GM19351 (cell line): Measurements from ENCODE around the gene FBXL20.
"Not testable (repeated sequence)": the region's sequence is repeated elsewhere in the genome, so short reads cannot be mapped to it uniquely, and the experiment has no call there.

Experiments used
- ATAC-seq: cut with Tn5 transposase; IDR thresholded peaks from one replicate; pipeline ENCODE4 v1.9.1; 2021; ENCODE audit warnings: mild to moderate bottlenecking, moderate library complexity; ENCODE audit not compliant: unreplicated experiment

FBXL20 gene

GRCh38 chr17:39261286-39261685, 140.1 kb downstream of the FBXL20 start:
- no peak for ATAC-seq

GRCh38 chr17:39252788-39253460, 148.5 kb downstream of the FBXL20 start:
- ATAC-seq = no peak

DNA sequence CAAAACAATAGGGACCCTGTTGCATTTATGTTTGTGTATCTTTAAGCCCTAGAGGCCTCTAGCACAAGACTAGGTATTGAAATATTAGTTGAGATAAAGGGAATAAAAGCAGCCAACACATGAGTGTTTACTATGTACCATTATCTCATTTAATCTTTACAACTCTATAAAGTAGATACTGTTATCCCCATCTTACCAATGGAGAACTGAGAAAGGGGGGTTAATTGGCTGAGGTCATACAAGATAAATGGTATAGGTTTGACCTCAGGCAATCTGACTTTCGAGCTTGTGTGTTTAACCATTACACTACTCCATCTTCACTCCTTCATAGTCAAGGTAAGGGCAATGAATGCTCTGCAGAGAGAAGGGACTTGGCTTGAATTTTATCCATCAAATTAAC, 149.4 kb downstream of the FBXL20 start:
- ATAC-seq = no peak

DNA sequence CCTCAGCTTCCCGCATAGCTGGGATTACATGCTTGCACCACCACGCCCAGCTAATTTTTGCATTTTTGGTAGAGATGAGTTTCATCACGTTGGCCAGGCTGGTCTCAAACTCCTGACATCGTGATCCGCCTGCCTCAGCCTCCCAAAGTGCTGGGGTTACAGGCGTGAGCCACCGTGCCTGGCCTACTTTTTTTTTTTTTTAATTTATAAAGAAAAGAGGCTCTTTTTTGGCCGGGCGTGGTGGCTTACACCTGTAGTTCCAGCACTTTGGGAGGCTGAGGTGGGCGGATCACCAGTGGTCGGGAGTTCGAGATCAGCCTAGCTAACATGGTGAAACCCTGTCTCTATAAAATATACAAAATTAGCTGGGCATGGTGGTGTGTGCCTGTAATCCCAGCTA, 151.3 kb downstream of the FBXL20 start:
- ATAC-seq = not testable (repeated sequence)

GRCh38 chr17:39246274-39246673, 155.2 kb downstream of the FBXL20 start:
- no peak for ATAC-seq

DNA sequence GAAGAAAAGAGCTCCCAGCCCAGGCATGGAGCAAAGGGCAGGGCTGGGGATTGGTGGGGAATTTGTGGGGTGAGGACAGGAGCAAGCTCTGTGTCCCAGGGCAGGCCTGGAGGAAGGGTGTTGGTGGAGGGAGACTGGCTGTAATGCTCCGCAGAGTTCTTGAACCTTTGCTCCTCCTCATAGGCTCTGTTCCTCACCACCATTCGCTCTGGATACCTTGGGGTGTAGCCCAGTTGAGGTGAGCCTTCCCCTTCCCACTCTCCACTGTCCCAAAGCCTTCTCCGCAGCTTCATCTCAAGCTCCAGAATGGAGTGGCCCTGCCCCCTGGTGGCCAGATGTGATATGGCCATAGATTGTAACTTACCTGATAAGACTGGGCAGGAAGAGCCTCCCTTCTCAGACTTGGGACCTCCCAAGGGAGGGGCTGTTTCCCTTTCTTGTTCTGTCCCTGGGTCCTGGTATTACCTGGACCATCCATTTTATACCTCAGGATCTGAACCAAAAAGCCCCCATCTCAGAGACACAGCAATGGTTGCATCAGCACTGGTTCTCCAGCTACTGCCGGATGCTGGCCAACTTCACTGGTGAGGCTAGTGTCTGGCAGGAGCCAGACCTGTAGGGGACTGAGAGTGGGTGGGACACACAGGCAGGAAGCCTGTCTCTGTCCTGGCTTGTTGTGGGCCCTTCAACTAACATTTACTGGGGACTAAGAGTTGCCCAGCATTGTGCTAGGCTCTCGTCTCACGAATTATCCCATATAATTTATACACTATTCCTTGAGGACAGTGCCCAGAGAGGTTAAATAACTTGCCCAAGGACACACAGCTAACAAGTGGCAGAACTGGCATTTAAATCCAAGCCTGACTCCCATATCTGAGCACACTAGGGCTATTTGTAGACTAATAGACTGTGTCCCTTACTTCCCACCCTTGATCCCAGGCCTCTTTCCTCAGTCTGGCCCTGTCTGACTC, 156.5 kb downstream of the FBXL20 start:
- peak; percentile 42 for ATAC-seq

- no peak for ATAC-seq
Measured at GRCh38 chr17:39244016-39244599, 157.3 kb downstream of the FBXL20 start.

- ATAC-seq = no peak
Measured at GRCh38 chr17:39243155-39243554, 158.3 kb downstream of the FBXL20 start.

- ATAC-seq = no peak
Measured at GRCh38 chr17:39240631-39241030, 160.8 kb downstream of the FBXL20 start.

GRCh38 chr17:39239640-39240314, 161.6 kb downstream of the FBXL20 start:
- no peak for ATAC-seq

GRCh38 chr17:39238311-39238972, 163.0 kb downstream of the FBXL20 start:
- ATAC-seq = no peak

DNA sequence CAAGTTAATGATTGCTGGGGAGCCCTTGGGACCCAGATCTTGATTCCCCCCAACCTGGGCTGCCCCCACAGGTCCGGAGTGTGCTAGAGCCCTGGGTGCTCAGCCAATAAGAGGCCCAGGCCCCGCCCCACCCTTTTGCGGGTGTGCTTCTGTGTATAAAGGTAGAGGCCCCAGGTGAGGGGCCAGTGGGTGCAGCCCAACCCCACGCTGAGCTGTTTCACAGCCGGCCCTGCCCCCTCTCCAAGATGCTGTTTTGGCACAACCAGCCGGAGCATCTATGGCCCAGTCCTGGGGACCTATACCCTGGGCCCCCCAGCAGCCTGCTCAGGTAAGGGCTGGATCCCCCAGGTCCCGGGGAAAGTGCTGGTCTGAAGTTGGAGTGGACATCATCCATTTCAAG, 163.8 kb downstream of the FBXL20 start:
- no peak for ATAC-seq

DNA sequence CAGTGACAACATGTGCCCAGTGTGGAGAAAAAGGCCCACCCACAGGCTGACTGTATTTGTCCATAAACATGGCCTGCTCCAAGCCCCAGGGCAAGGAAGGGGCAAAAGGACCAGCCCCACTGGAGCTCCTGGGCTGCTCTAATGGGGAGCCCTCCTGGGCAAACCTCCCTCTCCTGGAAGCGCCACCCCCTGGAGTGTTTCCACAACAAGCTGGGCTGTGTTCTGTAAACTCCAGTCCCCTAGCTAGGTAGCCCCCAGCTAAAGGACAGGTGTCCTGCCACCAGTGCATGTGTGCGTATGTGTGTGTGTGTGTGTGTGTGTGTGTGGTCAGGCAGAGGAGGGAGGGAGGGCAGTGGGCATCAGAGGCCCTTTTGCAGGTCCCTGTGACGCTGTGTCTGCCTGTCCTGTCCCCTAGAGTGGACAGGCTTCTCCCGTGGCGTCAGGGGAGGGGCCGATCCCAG, 164.4 kb downstream of the FBXL20 start:
- no peak for ATAC-seq

DNA sequence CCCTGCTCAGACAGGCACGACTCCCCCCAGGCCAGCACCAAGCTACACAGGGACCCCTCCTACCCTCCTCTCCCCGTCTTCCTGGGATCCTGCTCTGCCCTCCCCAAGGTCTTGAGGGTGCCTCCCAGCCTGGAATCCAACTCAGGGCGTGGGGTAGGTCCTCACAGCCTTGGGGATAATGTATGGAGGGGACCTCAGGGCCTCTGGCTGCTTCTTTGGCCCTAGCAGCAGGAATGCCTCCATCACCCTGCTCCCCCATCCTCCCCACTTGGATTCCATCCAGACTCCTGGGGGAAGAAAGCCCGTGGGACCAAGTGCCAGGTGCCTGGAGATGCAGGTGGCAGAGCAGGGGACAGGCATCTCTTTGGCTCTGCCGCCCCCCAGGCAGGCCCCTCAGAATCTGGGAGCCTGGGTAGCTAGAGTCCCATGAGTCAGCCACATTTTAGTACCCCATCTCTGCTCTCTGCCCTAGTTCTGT, 164.9 kb downstream of the FBXL20 start:
- ATAC-seq = no peak

- no peak for ATAC-seq
Measured at GRCh38 chr17:39235555-39236449, 165.6 kb downstream of the FBXL20 start.

GRCh38 chr17:39231591-39232551, 169.6 kb downstream of the FBXL20 start:
- ATAC-seq = no peak

GRCh38 chr17:39231091-39231561, 170.3 kb downstream of the FBXL20 start:
- ATAC-seq = no peak

DNA sequence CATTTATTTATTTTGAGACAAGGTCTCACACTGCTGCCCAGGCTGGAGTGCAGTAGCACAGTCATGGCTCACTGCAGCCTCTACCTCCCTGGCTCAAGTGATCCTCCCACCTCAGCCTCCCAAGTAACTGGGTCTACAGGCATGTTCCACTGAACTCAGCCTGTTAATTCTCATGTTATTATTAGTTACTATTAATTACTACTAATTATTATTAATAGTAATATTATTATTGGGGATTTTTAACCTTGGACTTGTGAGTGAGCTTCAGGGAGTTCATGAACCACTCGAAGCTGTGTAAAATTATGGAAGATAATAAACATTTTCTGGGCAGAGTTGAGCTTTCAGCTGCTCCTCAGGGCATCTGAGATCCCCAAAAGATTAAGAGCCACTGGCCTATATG, 171.1 kb downstream of the FBXL20 start:
- ATAC-seq = no peak
